Measurements from ENCODE around the gene EIF3D.

DNA sequence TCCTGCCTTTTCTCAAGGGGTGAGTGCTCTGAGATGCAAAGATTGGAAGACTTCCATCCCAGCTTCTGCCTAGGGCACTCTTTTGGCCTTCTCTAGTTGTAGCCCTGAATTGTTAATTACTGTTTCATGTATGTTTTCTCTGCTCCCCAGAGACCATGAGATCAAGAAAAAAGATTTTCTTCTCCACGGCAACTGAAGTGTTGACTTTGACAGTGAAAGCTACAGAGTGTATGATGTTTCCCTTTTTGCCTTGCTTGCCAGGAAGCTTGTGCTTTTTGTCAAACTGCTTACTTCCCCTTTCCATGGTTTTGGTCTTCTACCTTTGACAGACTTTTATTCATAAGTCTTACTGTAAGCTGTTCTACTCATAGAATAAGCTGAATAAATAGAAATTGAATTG, 23.3 kb upstream of the EIF3D start:
- TF ChIP-seq, protein P1, sequence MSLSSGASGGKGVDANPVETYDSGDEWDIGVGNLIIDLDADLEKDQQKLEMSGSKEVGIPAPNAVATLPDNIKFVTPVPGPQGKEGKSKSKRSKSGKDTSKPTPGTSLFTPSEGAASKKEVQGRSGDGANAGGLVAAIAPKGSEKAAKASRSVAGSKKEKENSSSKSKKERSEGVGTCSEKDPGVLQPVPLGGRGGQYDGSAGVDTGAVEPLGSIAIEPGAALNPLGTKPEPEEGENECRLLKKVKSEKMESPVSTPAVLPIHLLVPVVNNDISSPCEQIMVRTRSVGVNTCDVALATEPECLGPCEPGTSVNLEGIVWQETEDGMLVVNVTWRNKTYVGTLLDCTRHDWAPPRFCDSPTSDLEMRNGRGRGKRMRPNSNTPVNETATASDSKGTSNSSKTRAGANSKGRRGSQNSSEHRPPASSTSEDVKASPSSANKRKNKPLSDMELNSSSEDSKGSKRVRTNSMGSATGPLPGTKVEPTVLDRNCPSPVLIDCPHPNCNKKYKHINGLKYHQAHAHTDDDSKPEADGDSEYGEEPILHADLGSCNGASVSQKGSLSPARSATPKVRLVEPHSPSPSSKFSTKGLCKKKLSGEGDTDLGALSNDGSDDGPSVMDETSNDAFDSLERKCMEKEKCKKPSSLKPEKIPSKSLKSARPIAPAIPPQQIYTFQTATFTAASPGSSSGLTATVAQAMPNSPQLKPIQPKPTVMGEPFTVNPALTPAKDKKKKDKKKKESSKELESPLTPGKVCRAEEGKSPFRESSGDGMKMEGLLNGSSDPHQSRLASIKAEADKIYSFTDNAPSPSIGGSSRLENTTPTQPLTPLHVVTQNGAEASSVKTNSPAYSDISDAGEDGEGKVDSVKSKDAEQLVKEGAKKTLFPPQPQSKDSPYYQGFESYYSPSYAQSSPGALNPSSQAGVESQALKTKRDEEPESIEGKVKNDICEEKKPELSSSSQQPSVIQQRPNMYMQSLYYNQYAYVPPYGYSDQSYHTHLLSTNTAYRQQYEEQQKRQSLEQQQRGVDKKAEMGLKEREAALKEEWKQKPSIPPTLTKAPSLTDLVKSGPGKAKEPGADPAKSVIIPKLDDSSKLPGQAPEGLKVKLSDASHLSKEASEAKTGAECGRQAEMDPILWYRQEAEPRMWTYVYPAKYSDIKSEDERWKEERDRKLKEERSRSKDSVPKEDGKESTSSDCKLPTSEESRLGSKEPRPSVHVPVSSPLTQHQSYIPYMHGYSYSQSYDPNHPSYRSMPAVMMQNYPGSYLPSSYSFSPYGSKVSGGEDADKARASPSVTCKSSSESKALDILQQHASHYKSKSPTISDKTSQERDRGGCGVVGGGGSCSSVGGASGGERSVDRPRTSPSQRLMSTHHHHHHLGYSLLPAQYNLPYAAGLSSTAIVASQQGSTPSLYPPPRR (CRISPR knock-in tag; IDR thresholded peaks at IDR 0.05; ENCODE audit: borderline replicate concordance), result no peak
- TF ChIP-seq POLR2A (IDR thresholded peaks at IDR 0.05; ENCODE audit: insufficient read depth in 1 of 2, low read depth in 2 of 2, low read length in 2 of 2) (no peak), MTA3 (CRISPR knock-in tag; IDR thresholded peaks at IDR 0.05) (no peak), SUZ12 (IDR thresholded peaks at IDR 0.05; ENCODE audit: low read depth, low read length) (no peak), NFE2L2 (IDR thresholded peaks at IDR 0.05; ENCODE audit: low read length) (no peak), NFYB (CRISPR knock-in tag; IDR thresholded peaks at IDR 0.05) (no peak), PBX2 (CRISPR knock-in tag; IDR thresholded peaks at IDR 0.05) (no peak), BRCA1 (CRISPR knock-in tag; IDR thresholded peaks at IDR 0.05) (no peak), BHLHE40 (IDR thresholded peaks at IDR 0.05; ENCODE audit: low read length) (no peak), MYC (CRISPR knock-in tag; IDR thresholded peaks at IDR 0.05; ENCODE audit: borderline replicate concordance) (no peak)
- TF ChIP-seq, protein P2, sequence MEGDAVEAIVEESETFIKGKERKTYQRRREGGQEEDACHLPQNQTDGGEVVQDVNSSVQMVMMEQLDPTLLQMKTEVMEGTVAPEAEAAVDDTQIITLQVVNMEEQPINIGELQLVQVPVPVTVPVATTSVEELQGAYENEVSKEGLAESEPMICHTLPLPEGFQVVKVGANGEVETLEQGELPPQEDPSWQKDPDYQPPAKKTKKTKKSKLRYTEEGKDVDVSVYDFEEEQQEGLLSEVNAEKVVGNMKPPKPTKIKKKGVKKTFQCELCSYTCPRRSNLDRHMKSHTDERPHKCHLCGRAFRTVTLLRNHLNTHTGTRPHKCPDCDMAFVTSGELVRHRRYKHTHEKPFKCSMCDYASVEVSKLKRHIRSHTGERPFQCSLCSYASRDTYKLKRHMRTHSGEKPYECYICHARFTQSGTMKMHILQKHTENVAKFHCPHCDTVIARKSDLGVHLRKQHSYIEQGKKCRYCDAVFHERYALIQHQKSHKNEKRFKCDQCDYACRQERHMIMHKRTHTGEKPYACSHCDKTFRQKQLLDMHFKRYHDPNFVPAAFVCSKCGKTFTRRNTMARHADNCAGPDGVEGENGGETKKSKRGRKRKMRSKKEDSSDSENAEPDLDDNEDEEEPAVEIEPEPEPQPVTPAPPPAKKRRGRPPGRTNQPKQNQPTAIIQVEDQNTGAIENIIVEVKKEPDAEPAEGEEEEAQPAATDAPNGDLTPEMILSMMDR (CRISPR knock-in tag; IDR thresholded peaks at IDR 0.05), result no peak
